HL-60/S4 treated with retinoic acid at 250 ng/mL for 4 days and 3 days (cell line): Measurements from ENCODE around the gene PCSK5.
"Not testable (repeated sequence)": the region's sequence is repeated elsewhere in the genome, so short reads cannot be mapped to it uniquely, and the experiment has no call there.

ENCODE experiments used
- in situ Hi-C: fragments of 300-500 bp; cut with MboI; formaldehyde crosslinking; loops from 2 replicates; pipeline ENCODE4 v1.7.0; 2022; ENCODE audit warnings: low sequenced_read_pairs

Gene PCSK5

DNA sequence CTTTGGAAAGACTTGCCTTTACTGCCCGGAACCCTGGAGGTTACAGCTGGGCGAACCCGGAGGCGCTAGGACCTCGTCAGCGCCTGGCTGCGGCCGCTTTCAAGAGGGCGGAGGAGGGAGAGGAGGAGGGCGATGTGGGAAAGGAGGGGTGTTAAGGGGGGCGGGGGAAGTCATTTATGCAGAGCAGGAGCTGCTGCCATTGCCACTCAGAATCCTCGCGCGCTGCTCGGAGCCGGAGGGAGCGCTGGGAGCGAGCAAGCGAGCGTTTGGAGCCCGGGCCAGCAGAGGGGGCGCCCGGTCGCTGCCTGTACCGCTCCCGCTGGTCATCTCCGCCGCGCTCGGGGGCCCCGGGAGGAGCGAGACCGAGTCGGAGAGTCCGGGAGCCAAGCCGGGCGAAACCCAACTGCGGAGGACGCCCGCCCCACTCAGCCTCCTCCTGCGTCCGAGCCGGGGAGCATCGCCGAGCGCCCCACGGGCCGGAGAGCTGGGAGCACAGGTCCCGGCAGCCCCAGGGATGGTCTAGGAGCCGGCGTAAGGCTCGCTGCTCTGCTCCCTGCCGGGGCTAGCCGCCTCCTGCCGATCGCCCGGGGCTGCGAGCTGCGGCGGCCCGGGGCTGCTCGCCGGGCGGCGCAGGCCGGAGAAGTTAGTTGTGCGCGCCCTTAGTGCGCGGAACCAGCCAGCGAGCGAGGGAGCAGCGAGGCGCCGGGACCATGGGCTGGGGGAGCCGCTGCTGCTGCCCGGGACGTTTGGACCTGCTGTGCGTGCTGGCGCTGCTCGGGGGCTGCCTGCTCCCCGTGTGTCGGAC is at the start of gene PCSK5:
Gene PCSK5 (plus strand): TSS at position 202 of the 805 bp plus-strand sequence. CDS start 509 bp downstream, at position 711.
- in situ Hi-C loops: no loop called here

DNA sequence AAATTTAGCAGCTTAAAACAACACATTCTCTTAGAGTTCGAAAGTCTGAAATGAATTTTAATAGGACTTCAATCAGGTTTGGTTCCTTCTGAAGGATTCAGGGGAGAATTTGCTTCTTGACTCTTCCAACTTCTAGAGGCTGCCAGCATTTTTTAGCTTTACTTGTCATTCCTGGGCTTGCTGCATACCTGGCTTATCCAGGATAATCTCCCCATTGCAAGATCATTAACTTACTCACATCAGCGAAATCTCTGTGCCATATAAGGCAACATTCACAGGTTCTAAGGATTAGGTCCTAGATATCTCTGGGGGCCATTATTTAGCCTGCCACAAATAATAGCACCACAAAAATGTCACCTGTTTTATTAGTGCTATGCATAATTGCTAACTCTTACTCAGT is 46.2 kb upstream of the PCSK5 start:
- in situ Hi-C loops: no loop called here

GRCh38 chr9:75845806-75846205 is 44.7 kb upstream of the PCSK5 start:
- in situ Hi-C loops: no loop called here

- in situ Hi-C loops: no loop called here
Observed at GRCh38 chr9:75847085-75847484, 43.4 kb upstream of the PCSK5 start.

DNA sequence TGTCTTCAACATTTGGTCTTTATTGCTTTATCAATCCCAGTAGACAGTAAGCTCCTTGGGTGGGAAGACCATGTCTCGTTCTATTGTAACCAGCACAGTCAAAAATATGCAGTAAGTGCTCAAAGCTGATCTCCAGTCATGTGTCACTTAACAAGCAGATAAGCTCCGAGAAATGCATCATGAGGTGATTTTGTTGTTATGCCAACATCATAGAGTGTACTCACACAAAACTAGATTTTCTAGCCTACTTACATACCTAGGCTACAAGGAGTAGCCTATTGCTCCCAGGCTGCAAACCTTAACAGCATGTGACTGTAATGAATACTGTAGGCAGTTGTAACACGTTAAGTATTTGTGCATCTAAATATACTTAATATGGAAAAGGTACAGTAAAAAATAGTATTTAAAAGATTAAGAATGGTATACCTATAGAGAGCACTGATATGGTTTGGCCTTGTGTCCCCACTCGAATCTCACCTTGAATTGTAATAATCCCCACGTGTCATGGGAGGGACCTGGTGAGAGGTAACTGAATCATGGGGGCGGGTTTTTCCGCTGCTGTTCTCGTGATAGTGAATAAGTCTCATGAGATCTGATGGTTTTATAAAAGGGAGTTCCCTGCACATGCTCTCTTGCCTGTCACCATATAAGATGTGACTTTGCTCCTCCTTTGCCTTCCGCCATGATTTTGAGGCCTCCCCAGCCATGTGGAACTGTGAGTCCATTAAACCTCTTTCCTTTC is 39.8 kb upstream of the PCSK5 start:
- in situ Hi-C loops: no loop called here

- in situ Hi-C loops: no loop called here
Observed at GRCh38 chr9:75851917-75852316, 38.6 kb upstream of the PCSK5 start.

DNA sequence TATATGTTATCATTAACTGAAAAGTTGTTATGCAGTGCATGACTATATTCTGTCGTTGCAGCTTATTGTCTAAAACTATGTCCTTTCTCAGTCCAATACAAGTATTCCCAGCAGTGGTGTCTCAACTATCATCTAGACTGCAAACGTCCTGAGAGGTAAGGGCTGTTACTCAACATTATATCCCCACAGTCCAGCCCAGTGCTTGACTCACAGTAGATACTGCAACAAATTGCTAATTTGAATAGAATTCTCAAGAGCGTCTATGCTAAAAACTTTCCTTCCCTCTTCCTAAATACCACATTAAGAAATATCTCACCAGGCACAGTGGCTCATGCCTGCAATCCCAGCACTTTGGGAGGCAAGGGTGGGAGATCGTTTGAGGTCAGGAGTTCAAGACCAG is 37.7 kb upstream of the PCSK5 start:
- in situ Hi-C loops: no loop called here

DNA sequence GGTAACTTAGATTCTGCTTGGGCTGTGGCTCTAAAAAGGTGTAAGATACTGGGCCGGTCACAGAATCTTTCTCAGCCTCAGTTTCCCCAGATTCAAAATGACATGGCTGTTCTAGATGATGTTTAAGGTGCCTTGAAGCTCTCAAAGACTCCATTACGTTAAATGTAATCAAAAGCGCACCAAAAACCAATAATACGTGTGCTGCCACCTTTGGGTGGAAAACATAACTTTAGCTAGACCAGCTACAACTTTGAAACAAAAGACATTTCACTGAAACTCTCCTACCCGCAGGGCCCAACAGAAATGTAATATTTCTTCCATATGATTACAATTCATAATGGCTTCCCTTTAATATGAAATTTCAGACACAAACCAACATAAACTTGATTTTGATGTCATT is 35.0 kb upstream of the PCSK5 start:
- in situ Hi-C loops: no loop called here

DNA sequence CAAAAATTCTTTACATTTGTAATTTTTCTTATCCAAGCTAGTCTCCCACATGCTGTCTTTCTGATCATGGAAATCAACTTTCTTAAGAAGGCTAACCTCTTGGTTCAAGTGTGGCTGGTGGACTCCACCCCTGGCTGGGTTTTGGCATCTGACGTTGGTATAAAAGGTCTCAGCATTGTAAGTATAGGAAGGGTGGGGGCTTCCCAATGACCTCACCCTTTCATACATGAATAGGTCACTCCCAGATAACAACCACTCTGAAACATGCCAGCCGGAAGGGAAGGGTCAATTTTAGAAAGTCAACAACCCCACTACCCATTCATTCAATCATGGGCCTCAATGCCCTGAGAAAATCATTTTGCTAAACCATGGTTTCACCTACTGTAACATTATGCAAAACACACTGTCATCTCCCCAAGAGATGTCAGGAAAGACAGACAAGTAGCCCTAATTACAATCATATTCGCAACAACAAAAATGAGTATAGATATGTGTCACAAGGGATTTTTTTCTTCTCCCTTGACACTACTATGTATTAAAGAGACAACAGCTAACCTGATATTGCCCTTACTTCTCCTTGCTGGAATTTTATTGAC is 31.9 kb upstream of the PCSK5 start:
- in situ Hi-C loops: no loop called here

- in situ Hi-C loops: no loop called here
Observed at GRCh38 chr9:75864266-75864665, 26.2 kb upstream of the PCSK5 start.

DNA sequence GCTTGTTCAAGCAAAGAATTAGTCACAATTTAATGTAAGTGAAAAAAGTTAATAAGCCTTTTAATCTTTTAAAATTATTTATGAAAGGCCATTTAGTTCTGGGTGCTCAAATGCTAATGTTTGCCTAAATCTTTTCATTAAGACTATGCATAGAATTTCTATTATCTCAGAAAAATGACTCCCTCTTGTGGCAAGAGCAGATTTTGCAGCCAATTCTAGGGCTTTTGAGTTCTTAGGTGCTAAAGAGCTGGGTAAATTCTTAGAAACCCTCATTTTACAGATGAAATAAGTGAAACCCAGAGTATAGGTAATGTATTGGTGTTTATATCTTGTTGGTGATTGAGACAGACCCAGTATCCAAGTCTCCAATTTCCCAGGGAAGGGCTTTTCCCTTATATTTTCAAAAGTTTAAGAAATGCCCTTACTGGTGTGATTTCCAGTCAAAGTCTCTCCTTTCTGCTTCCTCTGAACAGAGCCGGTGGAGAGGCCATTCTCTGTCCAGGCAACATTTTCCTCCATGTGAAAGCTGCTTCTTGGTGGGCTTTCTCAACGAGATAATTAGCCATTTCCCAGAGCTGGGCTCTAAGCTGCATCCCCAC is 24.1 kb upstream of the PCSK5 start:
- in situ Hi-C loops: no loop called here

- in situ Hi-C loops: not testable (repeated sequence)
Observed at GRCh38 chr9:75868526-75868925, 21.9 kb upstream of the PCSK5 start.

- in situ Hi-C loops: no loop called here
Observed at GRCh38 chr9:75869236-75869635, 21.2 kb upstream of the PCSK5 start.

DNA sequence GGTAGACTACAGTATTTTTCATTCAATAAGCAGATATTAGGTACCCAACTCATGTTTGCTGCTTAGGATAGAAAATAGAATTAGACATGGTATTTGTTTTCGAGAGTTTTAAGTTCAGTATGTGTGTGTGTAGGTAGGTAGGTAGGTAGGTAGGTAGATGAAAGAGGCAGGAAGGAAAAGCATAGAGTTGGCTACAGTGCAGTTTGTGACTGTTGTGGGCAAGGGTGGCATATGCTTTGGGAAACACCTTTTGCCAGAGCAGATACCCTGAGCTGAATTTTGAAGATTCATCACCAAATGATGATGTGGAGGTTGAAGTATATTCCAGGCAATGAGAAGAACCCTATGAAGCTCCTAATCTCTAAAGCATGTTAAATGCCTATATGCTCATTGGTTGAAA is 20.0 kb upstream of the PCSK5 start:
- in situ Hi-C loops: no loop called here

DNA sequence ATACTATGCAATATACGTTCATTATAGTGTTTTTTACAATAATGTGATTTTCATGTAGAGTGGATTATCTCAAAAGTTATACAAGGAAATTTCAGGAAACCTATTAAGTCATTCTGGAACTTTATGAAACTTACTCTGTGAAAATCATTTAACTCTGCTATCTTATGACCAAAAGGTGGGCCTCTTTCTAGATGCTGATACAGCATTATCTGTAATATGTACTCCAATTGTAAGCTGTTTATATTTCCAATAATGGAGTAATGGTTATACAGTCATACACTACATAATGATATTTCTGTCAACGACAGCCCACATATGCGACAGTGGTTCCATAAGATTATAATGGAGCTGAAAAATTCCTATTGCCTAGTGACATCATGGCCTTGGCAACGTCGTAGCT is 18.8 kb upstream of the PCSK5 start:
- in situ Hi-C loops: no loop called here

GRCh38 chr9:75873712-75874111 is 16.8 kb upstream of the PCSK5 start:
- in situ Hi-C loops: no loop called here

DNA sequence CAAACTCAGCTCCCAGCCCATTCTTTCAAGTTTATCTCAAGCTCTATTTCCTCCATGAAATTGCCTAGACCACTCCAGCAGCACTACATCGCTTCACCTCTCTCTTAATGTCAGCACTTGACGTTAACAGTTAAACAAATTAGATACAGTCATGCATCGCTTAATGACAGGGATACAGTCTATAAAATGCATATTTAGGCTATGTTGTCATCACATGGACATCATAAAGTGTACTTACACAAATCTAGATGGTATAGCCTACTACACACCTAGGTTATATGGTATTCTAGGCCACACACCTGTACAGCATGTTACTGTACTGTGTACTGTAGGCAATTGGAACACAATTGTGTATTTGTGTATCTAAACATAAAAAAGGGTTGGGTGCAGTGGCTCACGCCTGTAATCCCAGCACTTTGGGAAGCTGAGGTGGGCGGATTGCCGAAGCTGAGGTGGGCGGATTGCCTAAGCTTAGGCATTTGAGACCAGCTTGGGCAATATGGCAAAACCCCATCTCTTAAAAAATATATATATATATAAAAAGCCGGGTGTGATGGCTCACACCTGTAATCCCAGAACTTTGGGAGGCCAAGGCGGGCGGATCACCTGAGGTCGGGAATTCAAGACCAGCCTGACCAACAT is 13.4 kb upstream of the PCSK5 start:
- in situ Hi-C loops: no loop called here

GRCh38 chr9:75878488-75878860 is 12.0 kb upstream of the PCSK5 start:
- in situ Hi-C loops: no loop called here

DNA sequence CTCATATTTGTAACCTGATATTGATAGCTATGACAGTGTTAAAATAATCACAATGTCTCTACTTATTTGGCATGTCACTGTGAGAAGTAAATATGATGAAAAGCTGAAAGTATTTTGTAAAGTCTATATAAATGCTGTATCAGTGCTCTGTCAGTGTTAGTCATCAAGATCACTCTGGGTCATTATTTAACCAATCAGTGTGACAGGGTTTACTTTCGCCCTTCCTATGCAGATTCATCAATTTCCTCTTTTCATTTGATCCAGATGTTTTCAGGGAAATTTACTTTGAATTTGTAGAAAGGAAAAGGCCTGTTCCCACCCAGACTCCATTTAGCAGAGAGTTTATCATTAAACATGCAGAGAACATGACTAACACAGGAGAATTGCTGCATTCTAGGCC is 9.9 kb upstream of the PCSK5 start:
- in situ Hi-C loops: no loop called here

- in situ Hi-C loops: no loop called here
Observed at GRCh38 chr9:75881761-75882160, 8.7 kb upstream of the PCSK5 start.

DNA sequence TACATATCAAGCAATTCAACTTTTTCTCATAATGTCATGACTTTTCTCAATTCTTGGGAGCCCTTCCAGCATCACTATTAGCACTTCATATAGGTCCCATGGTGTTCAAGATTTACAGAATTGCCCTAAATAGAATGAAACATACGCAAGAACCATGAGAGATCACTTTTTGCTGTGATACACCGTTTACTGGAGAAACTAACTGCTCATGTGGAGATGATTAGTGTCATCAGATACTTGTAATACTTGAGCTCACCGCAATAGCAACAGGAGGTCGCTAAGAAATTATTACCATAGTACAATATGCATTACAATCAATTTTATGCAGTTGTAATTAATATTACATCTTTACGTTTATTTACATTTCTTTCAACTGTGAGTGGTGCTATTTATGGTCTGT is 4.8 kb upstream of the PCSK5 start:
- in situ Hi-C loops: no loop called here
